Vagina (tissue), 2 donors: ENCODE measurements around the gene PPP1R13B.

Experiments
- CTCF ChIP-seq, 3 experiments: fragments of 450-650 bp in 2 of 3; fragments of 200-600 bp in 1 of 3; sonication (generic) in 1 of 3; IDR thresholded peaks; one replicate each; pipeline ENCODE4 v1.5.1; 2017 to 2019; ENCODE audit warnings: antibody characterized with exemption in 3 of 3, mild to moderate bottlenecking in 2 of 3, moderate library complexity in 2 of 3
- POLR2A ChIP-seq, 2 donors: fragments of 450-650 bp; IDR thresholded peaks; one replicate each; pipeline ENCODE4 v1.6.1; 2017; ENCODE audit warnings: antibody characterized with exemption in 2 of 2, mild to moderate bottlenecking in 2 of 2, moderate library complexity in 2 of 2

GRCh38 chr14:103870891-103871595, 23.7 kb upstream of the PPP1R13B start:
- TF ChIP-seq CTCF (IDR thresholded peaks at IDR 0.05) (no peak), POLR2A (IDR thresholded peaks at IDR 0.05) (no peak)
